GM13977 (cell line): ENCODE measurements around the gene CD22.

Source experiments
- DNase-seq: peaks from one replicate; pipeline ENCODE4 v3.0.0; 2012; ENCODE audit warnings: low spot score
- in situ Hi-C: fragments of 300-500 bp; cut with MboI; formaldehyde crosslinking; loops from one replicate; pipeline ENCODE4 v1.12.0; 2022; ENCODE audit warnings: low sequenced_read_pairs, low pct_unique_long_range_greater_than_20kb, mixed read lengths, inconsistent platforms; ENCODE audit not compliant: unreplicated experiment
- TF ChIP-seq, protein P1 (sequence below): IDR thresholded peaks from 2 replicates; pipeline ENCODE4 v1.5.1; 2012; ENCODE audit warnings: mild to moderate bottlenecking, control low read depth; ENCODE audit not compliant: insufficient read depth; ENCODE audit errors: extremely low read depth, missing control alignments

The CD22 gene

DNA sequence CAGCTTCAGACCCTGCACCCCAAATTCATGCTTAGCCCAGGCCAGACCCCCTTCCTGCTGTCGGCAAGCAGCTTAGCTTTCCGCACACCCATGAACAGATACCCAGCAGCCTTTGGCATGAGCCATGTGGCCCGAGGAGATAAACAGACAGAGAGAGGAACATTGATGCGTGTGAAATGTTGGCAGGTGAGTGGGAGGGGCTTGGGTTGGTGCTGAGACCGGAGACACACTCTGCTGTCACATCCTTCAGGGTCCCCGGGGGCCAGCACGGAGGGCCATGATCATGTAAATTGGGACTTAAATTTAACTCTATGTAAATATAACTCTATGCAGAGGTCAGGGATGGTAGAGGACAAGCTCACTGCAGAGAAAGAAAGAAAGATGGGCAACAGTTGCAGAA is 1.5 kb downstream of the CD22 start:
- TF ChIP-seq, protein P1, sequence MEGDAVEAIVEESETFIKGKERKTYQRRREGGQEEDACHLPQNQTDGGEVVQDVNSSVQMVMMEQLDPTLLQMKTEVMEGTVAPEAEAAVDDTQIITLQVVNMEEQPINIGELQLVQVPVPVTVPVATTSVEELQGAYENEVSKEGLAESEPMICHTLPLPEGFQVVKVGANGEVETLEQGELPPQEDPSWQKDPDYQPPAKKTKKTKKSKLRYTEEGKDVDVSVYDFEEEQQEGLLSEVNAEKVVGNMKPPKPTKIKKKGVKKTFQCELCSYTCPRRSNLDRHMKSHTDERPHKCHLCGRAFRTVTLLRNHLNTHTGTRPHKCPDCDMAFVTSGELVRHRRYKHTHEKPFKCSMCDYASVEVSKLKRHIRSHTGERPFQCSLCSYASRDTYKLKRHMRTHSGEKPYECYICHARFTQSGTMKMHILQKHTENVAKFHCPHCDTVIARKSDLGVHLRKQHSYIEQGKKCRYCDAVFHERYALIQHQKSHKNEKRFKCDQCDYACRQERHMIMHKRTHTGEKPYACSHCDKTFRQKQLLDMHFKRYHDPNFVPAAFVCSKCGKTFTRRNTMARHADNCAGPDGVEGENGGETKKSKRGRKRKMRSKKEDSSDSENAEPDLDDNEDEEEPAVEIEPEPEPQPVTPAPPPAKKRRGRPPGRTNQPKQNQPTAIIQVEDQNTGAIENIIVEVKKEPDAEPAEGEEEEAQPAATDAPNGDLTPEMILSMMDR = no peak
- DNase-seq = peak; percentile 75
- in situ Hi-C loops = no loop called here

DNA sequence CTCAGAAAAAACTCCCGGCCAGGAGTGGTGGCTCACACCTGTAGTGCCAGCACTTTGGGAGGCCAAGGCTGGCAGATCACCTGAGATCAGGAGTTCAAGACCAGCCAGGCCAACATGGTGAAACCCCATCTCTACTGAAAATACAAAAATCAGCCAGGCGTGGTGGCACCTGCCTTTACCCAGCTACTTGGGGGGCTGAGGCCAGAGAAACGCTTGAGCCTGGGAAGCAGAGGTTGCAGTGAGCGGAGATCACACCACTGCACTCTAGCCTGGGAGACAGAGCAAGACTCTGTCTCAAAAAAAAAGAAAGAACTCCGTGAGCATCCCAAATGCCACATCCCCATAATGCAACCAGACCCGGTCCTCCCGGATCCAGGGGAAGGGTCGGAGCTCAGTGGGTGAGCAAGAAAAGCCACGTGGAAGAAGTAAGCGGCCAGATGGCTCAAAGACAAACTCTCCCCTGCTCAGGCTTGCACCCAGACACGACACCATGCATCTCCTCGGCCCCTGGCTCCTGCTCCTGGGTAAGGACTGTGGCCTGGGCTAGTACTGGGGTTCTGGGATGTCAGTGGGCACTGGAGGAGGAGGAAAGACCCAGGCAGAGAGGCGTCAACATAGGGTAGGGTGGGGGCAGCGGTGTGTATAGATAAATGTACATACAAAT is 2.7 kb downstream of the CD22 start:
- in situ Hi-C loops = no loop called here

DNA sequence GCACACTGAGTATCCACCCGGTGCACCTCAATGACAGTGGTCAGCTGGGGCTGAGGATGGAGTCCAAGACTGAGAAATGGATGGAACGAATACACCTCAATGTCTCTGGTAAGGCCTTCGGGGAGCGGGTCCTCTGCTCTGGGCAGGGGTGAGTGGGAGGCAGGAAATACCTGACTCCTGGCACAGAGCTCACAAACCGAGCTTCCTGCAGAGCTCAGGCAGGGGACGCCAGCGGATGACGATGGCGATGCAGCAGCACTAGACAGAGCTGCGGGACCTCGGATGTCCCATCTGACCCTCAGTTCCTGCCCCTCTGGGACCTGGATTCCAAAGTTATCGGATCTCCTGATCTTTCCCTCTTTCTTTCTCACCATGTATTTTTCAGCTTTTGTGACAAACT is 3.8 kb downstream of the CD22 start:
- in situ Hi-C loops = no loop called here
- TF ChIP-seq, protein P1 = peak; percentile 20
- DNase-seq = no peak

More for the DNA sequence above, 2.7 kb downstream of the CD22 start:
- TF ChIP-seq, protein P1 = no peak
- no peak for DNase-seq

DNA sequence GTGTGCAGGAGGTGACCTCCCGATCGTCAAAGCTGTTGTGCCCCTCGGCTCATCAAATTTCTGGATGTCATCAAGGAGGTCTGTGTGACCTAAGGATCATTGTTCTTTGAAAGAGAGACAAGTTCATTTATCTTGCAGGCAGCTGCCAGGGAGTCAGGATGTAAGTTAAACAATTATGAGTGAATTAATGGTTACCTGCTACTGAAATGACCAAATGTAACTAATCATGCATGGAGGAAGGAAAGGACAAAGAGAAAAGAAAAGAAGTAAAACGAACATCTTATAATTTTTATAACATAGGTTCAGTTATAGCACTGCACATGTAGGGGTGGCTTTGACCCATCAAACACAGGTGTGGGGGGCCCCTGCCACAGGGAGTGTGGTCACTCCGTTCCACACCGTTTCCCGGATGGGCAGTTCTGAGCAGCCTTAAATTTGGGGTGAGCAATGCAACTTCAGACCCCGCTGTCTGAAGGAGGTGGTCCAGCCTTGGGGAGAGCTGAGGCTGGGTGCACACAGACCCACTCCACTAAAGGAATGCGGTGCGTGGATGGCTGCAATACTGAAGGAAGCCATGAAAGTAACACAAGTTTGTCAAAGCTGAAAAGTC is 5.3 kb downstream of the CD22 start:
- TF ChIP-seq, protein P1 = no peak
- no peak for DNase-seq
- in situ Hi-C loops = no loop called here

DNA sequence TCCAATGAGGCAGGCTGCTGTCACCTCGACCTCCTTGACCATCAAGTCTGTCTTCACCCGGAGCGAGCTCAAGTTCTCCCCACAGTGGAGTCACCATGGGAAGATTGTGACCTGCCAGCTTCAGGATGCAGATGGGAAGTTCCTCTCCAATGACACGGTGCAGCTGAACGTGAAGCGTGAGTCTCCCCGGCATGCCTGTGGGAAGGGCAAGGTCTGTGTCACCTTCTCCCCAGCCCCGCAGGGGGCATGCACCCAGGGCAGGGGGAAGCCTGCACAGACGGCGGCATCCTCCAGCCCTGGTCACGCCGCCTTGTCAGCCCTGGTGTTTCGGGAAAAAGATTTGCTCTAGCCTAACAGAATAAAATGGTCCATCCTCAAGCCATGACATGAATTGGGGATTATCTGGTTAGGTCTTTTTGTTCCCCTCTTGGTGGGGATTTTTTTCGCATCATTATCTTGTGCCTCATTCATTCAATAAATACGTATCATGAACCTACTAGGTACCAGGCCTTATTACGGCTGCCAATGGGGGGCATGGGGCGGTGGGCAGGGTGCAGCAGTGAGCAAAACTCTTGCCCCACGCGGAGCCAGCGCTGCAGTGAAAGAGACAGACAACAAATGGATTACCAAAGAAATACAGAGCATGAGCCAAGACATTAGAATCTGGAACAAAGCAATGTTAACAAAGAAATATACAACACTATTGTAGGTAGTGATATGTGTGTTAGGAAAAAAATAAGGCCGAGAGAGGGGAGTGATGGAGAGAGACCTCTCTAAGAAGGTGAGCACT is 7.4 kb downstream of the CD22 start:
- TF ChIP-seq, protein P1 = no peak
- in situ Hi-C loops = no loop called here
- no peak for DNase-seq

DNA sequence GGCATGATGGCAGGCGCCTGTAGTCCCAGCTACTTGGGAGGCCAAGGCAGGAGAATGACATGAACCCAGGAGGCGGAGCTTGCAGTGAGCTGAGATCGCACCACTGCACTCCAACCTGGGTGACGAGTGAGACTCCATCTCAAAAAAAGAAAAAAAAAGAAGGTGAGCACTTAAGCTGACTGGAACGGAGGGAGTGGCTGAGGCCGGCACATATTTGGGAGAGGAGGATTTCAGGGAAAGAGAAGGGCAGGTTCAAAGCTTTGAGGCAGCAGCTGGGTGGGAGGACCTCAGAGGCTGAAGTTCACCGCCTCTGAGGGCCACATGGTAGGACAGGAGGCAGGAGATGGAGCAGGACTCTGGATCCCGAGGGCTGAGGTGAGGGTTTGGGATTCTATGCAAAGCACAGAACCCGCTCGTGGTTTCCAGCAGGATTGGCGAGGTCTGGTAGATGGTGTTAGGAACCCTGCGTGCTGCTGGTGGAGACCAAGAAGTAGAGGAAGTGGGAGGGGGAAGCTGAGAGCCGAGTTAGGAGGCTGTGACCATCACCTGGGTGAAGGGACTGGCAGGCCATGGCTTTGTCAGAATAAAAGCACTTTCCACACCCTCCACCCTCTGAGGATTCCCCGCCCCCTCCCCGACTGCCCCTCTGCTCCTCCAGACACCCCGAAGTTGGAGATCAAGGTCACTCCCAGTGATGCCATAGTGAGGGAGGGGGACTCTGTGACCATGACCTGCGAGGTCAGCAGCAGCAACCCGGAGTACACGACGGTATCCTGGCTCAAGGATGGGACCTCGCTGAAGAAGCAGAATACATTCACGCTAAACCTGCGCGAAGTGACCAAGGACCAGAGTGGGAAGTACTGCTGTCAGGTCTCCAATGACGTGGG is 8.4 kb downstream of the CD22 start:
- in situ Hi-C loops = no loop called here
- TF ChIP-seq, protein P1 = no peak
- no peak for DNase-seq
